Osteoblast (primary cell): ENCODE results near the gene PAXIP1. TPM values are rescaled to one million over a fixed set of nuclear protein-coding genes. Genes with fewer than 3 reads are reported as not detected.

ENCODE experiments used
- DNase-seq: peaks from one replicate; pipeline ENCODE4 v3.0.0; 2011; ENCODE audit warnings: low spot score, mixed read lengths; ENCODE audit not compliant: insufficient read length; ENCODE audit errors: missing footprints
- H2AFZ ChIP-seq: 2 replicates; pipeline ENCODE4 v1.6.0; 2011; ENCODE audit warnings: mild to moderate bottlenecking, low read length
- H3K27ac ChIP-seq: 2 replicates; pipeline ENCODE4 v1.5.1; 2011; ENCODE audit warnings: mild to moderate bottlenecking, low read depth, low read length, moderate library complexity
- H3K27me3 ChIP-seq: 2 replicates; pipeline ENCODE4 v1.6.0; 2012; ENCODE audit warnings: mild to moderate bottlenecking, control low read depth, inconsistent platforms, low read length, moderate library complexity; ENCODE audit not compliant: insufficient read depth
- H3K36me3 ChIP-seq: 2 replicates; pipeline ENCODE4 v1.5.1; 2011; ENCODE audit warnings: mild to moderate bottlenecking, low read length, control low read depth, moderate library complexity; ENCODE audit not compliant: insufficient read depth
- H3K4me1 ChIP-seq: 2 replicates; pipeline ENCODE4 v1.5.1; 2011; ENCODE audit warnings: mild to moderate bottlenecking, low read length, control low read depth, moderate library complexity; ENCODE audit not compliant: insufficient read depth
- H3K4me2 ChIP-seq: 2 replicates; pipeline ENCODE4 v1.6.0; 2011; ENCODE audit warnings: mild to moderate bottlenecking, low read length; ENCODE audit not compliant: insufficient read depth
- H3K4me3 ChIP-seq: fragments of 200-600 bp; sonication (generic); 3 replicates; pipeline ENCODE4 v1.5.1; 2012; ENCODE audit warnings: mild to moderate bottlenecking, low read length, inconsistent platforms; ENCODE audit not compliant: insufficient read depth
- H3K79me2 ChIP-seq: 2 replicates; pipeline ENCODE4 v1.6.0; 2012; ENCODE audit warnings: mild to moderate bottlenecking, low read length, control low read depth, inconsistent platforms; ENCODE audit not compliant: insufficient read depth
- H3K9me3 ChIP-seq: 2 replicates; pipeline ENCODE4 v1.5.1; 2011; ENCODE audit warnings: low read depth, low read length, control low read depth
- H4K20me1 ChIP-seq: 2 replicates; pipeline ENCODE4 v1.6.0; 2012; ENCODE audit warnings: mild to moderate bottlenecking, low read length, control low read depth; ENCODE audit not compliant: insufficient read depth
- CTCF ChIP-seq: IDR thresholded peaks from 2 replicates; pipeline ENCODE4 v1.5.1; 2011; ENCODE audit warnings: mild to moderate bottlenecking, low read depth, low read length, moderate library complexity; ENCODE audit errors: extremely low read depth
- total RNA-seq: library from RNA; depleted of rRNA; stranded (reverse); fragments of >200 nt; gene quantifications from 2 replicates; pipeline ENCODE4 v1.2.3, GENCODE V29; 2012

The PAXIP1 gene
- total RNA-seq, 1 donor = 10.5 TPM

DNA sequence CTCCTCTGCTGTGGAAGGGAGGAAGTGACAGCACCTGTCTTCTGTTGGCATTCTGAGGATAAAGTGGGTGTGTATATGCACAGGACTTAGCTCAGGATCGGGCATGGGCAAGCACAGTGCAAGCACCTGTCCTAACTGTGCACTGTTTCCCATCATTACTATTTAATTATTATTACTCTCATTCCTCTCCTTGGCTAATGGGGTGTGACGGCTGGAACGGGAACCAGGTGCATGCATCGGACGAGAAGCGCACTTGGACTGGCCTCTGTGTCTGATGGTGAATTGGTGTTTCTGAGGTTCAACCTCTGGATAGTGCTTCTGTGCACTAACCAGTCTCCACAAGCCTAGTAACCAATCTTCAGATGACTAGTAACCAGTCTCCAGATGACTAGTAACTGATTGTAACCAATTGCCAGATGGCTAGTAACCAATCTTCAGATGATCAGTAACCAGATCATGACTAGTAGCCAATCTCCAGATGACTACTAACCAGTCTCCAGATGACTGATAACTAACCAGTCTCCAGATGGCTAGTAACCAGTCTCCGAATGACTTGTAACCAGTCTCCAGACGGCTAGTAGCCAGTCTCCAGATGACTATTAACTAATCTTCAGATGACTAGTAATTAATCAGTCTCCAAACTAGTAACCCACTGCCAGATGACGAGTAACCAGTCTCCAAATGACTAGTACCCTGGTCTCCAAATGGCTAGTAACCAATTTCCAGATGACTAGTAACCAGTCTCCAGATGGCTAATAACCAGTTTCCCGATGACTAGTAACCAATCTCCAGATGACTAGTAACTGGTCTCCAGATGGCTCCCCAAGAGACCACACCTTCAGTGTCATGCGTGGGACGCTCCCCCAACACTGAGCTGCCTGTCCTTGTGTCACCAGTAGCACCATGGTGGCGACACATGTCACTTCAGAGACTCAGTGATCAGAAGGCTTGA, 85.8 kb downstream of the PAXIP1 start:
- Histone ChIP-seq H3K36me3 (no peaks in the 10 kb centered on the region), H3K4me3 (no peak overlapping the region), H3K27ac (no peak overlapping the region), H3K27me3 (peaks cover 7% of the 10 kb centered on the region), H4K20me1 (no peaks in the 10 kb centered on the region), H3K79me2 (no peaks in the 10 kb centered on the region), H2AFZ (no peak overlapping the region), H3K4me1 (no peaks in the 10 kb centered on the region), H3K4me2 (no peak overlapping the region), H3K9me3 (no peaks in the 10 kb centered on the region)
- no peak for TF ChIP-seq CTCF
- DNase-seq = no peak

DNA sequence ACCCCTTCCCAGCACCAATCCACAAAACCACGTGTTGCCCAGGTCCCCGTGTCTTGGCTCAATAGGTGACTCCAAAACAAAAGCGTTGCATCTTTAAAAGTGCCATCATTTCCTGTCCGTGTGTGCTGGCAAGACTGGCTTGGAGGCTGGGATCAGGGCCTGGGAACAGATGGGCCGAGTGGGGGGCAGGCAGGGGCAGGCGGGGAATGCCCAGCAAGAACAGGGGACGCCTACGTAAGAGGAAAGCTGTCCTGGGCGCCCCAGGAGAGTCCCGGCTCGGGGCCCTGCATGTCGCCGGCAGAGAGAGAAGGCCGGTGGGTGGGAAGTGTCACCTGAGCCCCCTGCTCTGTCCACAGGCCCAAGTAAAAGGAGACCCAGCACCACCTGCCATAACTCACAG, 86.5 kb downstream of the PAXIP1 start:
- no peaks in the 10 kb centered on the region for H3K9me3 ChIP-seq
- no peak overlapping the region for H3K27ac ChIP-seq
- H3K4me3 ChIP-seq = no peak overlapping the region
- no peak overlapping the region for H3K4me2 ChIP-seq
- TF ChIP-seq CTCF = no peak
- H3K36me3 ChIP-seq = no peaks in the 10 kb centered on the region
- DNase-seq = no peak
- peaks cover 7% of the 10 kb centered on the region for H3K27me3 ChIP-seq
- H3K79me2 ChIP-seq = no peaks in the 10 kb centered on the region
- no peaks in the 10 kb centered on the region for H3K4me1 ChIP-seq
- H2AFZ ChIP-seq = no peak overlapping the region
- no peaks in the 10 kb centered on the region for H4K20me1 ChIP-seq

DNA sequence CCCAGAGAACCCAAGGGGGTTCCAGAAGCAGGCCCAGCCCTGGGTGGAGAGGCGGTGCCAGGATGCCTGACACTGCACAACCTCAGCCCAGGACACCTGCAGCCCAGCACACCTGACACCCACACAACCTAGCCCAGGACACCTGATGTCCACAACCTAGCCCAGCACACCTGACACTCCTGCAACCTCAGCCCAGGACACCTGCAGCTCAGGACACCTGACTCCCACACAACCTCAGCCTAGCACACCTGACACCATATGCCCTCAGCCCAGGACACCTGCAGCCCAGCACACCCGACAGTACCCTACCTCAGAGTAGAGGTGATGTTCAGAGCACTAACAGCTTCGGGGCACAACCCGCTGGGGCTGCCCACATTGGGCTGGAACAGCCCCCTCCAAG, 87.3 kb downstream of the PAXIP1 start:
- TF ChIP-seq CTCF = no peak
- Histone ChIP-seq H3K4me2 (no peak overlapping the region), H2AFZ (no peak overlapping the region), H3K79me2 (no peaks in the 10 kb centered on the region), H3K4me1 (no peaks in the 10 kb centered on the region), H3K36me3 (no peaks in the 10 kb centered on the region), H3K27ac (no peak overlapping the region), H4K20me1 (no peaks in the 10 kb centered on the region), H3K4me3 (no peak overlapping the region), H3K9me3 (no peaks in the 10 kb centered on the region), H3K27me3 (peaks cover 7% of the 10 kb centered on the region)
- no peak for DNase-seq

DNA sequence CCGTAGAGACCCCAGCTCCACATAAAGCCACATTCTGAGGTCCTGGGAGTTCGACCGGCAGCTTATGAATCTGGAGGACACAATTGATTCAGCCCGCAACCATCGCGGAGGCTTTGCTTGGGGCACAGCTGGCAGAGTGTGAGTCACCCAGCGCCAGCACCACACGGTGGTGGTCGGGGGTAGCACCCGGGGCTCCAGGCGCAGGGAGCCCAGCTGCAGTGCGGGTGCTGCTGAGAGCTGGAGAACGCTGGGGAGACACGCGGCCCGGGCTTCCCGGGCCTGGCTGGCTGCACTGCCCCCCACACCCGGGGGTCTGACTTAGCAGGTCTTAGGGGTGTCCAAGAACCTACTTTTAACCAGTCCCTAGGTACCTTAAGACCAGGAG, 87.9 kb downstream of the PAXIP1 start:
- Histone ChIP-seq H4K20me1 (no peaks in the 10 kb centered on the region), H3K4me3 (no peak overlapping the region), H3K36me3 (no peaks in the 10 kb centered on the region), H3K27ac (no peak overlapping the region), H2AFZ (no peak overlapping the region), H3K9me3 (no peaks in the 10 kb centered on the region), H3K4me2 (no peak overlapping the region), H3K79me2 (no peaks in the 10 kb centered on the region), H3K4me1 (no peaks in the 10 kb centered on the region), H3K27me3 (peaks cover 7% of the 10 kb centered on the region)
- TF ChIP-seq CTCF = no peak
- no peak for DNase-seq
